Stimulated activated CD8-positive, alpha-beta memory T cell treated with anti-CD3 and anti-CD28 coated beads, Interleukin-15, amount 100 ng/mL, for 1 hour (primary cell): Measurements from ENCODE around the gene KLRC2.
"Not testable (repeated sequence)": the region's sequence is repeated elsewhere in the genome, so short reads cannot be mapped to it uniquely, and the experiment has no call there.

ENCODE experiments used
- DNase-seq: peaks from one replicate; pipeline ENCODE4 v3.0.0-alpha.2; 2020; ENCODE audit warnings: low read depth

Gene KLRC2

GRCh38 chr12:10405294-10405693 is 30.5 kb downstream of the KLRC2 start:
- DNase-seq: no peak

GRCh38 chr12:10404798-10405197 is 31.0 kb downstream of the KLRC2 start:
- no peak for DNase-seq

GRCh38 chr12:10400829-10401228 is 35.0 kb downstream of the KLRC2 start:
- no peak for DNase-seq

- no peak for DNase-seq
Observed at GRCh38 chr12:10398168-10398567, 37.6 kb downstream of the KLRC2 start.

GRCh38 chr12:10397296-10397695 is 38.5 kb downstream of the KLRC2 start:
- DNase-seq: no peak

DNA sequence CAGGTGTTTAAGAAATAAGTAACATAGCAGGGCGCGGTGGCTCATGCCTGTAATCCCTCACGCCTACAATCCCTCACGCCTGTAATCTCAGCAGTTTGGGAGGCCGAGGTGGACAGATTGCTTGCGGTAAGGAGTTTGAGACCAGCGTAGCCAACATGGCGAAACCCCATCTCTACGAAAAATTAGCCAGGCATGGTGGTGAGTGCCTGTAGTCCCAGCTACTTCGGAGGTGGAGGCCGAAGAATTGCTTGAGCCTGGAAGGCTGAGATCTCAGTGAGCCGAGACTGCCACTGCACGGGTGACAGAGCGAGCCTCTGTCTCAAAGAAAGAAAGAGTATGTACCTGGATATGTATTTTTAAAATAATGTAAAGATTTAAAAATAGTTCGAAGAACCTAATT is 39.6 kb downstream of the KLRC2 start:
- DNase-seq: not testable (repeated sequence)

GRCh38 chr12:10395390-10395998 is 40.3 kb downstream of the KLRC2 start:
- DNase-seq: no peak

DNA sequence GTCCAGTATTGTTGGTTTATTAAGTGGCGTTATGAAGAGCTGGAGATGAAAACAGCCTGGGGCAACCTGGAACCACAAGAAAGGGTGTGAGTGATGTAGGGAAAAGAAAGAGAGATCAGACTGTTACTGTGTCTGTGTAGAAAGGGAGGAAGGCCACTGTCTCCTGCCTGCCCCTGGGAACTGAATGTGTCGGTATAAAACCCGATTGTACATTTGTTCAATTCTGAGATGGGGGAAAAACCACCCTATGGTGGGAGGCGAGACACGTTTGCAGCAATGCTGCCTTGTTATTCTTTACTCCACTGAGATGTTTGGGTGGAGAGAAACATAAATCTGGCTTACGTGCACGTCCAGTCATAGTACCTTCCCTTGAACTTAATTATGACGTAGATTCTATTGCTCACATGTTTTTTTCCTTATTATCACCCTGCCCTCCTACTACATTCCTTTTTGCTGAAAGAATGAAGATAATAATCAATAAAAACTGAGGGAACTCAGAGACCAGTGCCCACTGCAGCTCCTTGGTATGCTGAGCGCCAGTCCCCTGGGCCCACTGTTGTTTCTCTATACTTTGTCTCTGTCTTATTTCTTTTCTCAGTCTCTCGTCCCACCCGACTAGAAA is 41.2 kb downstream of the KLRC2 start:
- not testable (repeated sequence) for DNase-seq

GRCh38 chr12:10393291-10393690 is 42.5 kb downstream of the KLRC2 start:
- DNase-seq: no peak

GRCh38 chr12:10392394-10392930 is 43.3 kb downstream of the KLRC2 start:
- no peak for DNase-seq

DNA sequence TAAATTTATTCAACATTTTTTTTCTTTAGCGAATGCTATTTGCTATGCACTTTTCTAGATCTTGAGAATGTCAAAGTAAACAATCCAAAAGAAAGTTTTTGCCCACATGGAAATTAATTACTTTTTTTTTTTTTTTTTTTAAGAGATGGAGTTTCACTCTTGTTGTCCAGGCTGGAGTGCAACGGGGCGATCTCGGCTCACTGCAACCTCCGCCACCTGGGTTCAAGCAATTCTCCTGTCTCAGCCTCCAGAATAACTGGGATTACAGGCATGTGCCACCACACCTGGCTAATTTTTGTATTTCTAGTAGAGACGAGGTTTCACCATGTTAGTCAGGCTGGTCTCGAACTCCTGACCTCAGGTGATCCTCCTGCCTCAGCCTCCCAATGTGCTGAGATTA is 44.8 kb downstream of the KLRC2 start:
- not testable (repeated sequence) for DNase-seq

DNA sequence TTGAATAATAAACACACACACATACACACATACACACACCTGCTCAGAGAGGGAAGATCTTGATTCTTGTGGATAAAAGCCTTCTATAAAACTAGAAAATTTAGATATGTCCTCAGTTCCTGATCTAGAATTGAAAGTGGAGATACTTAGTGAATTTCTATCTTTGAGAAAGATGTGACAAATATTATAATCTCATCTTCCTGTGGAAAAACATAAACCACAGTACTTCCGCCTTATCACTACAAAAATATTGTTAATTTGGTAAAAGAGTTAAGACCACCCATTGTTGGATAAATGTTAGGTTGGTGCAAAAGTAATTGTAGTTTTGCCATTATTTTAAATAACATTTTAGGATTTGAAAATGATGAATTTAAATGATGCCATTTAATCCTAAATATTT is 45.9 kb downstream of the KLRC2 start, which contains the start of gene KLRK1:
Gene KLRK1, minus strand, starts transcription at position 138 of the 400 bp plus-strand sequence. CDS start 1,231 bp downstream, outside the sequence.
- no peak for DNase-seq

- DNase-seq: no peak
Observed at GRCh38 chr12:10388624-10389413, 47.0 kb downstream of the KLRC2 start.

GRCh38 chr12:10387498-10387897 is 48.3 kb downstream of the KLRC2 start:
- DNase-seq: not testable (repeated sequence)

DNA sequence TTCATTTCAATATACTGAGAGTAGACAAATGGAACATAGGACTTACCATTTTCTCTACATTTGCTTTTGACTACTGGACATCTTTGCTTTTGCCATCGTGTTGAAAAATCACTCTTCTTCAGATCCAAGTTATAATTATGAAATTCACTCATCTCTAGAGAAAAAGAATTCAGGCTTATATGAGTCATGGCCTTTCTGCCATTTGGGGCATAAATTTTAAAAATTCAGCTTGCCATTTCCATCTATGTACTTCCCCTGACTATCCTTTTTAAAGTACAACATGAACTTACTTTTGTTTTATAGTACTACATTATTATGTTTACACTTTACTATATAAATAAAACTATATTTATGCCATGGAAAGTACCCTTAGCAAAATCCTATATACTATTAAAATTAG is 49.0 kb downstream of the KLRC2 start:
- DNase-seq: no peak

GRCh38 chr12:10385166-10385613 is 50.6 kb downstream of the KLRC2 start:
- DNase-seq: no peak

DNA sequence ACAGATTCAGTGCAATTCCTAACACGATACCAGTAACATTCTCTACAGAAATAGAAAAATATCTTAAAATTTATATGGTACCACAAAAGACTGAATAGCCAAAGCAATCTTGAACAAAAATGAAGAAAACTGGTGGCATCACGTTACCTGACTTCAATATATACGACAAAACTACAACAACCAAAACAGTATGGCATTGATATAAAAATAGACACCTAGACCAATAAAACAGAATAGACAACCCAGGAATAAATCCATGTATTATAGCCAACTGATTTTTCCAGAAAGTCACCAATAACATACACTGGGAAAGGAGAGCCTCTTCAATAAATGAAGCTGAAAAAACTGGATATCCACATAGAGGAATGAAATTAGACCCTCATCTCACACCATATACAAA is 51.6 kb downstream of the KLRC2 start:
- DNase-seq: no peak

- no peak for DNase-seq
Observed at GRCh38 chr12:10381928-10382628, 53.7 kb downstream of the KLRC2 start.
